ENCODE data around the gene EXOC4. TPM values are rescaled to one million over a fixed set of nuclear protein-coding genes. Genes with fewer than 3 reads are reported as not detected.

Gene EXOC4
- total and polyA plus RNA-seq, 2 donors (not counting 3 experiments of a cell fraction or from before 2014, with no cell fraction given), result 20.3 to 73.1 TPM

- no TSS peak for BruUV-seq (replicated peaks)
- DNase-seq (ENCODE audit: low read depth, low spot score), result no peak
Observed at GRCh38 chr7:133780912-133781311, 528.0 kb downstream of the EXOC4 start.

More at GRCh38 chr7:133780912-133781311, 528.0 kb downstream of the EXOC4 start:
- no peak overlapping the region for H3K4me2 ChIP-seq (ENCODE audit: insufficient read depth, low read length)
- no peak overlapping the region for H3K4me3 ChIP-seq (replicated peaks in 1 of 3; ENCODE audit: insufficient read depth in 1 of 3, low read depth in 1 of 3, low read length in 3 of 3)
- no peaks in the 10 kb centered on the region for H3K36me3 ChIP-seq (ENCODE audit: control insufficient read depth in 2 of 2, extremely low read depth in 1 of 2, insufficient read depth in 2 of 2, low read length in 2 of 2)
- H3K27ac ChIP-seq (ENCODE audit: insufficient read depth, low read depth, low read length), result no peak overlapping the region
- no peak overlapping the region for H2AFZ ChIP-seq (ENCODE audit: low read depth, low read length)
- TF ChIP-seq MAX (IDR thresholded peaks at IDR 0.05; ENCODE audit: insufficient read depth, insufficient read length) (no peak), MYC (IDR thresholded peaks at IDR 0.05; ENCODE audit: low read depth, low read length) (no peak), FOS (IDR thresholded peaks at IDR 0.05; ENCODE audit: borderline replicate concordance, insufficient read depth, low read length) (no peak), JUN (IDR thresholded peaks at IDR 0.05; ENCODE audit: borderline replicate concordance, insufficient read depth, insufficient read length, low read depth) (no peak), EZH2 (IDR thresholded peaks at IDR 0.05; ENCODE audit: borderline replicate concordance, low read depth, low read length, severe bottlenecking) (no peak), POLR2AphosphoS5 (IDR thresholded peaks at IDR 0.05; ENCODE audit: insufficient read depth, low read depth, low read length) (no peak), GATA2 (IDR thresholded peaks at IDR 0.05; ENCODE audit: insufficient read depth, insufficient read length, low read depth, low read length) (no peak), POLR2A (IDR thresholded peaks at IDR 0.05; ENCODE audit: low read depth, low read length) (no peak)
- TF ChIP-seq, protein P1, sequence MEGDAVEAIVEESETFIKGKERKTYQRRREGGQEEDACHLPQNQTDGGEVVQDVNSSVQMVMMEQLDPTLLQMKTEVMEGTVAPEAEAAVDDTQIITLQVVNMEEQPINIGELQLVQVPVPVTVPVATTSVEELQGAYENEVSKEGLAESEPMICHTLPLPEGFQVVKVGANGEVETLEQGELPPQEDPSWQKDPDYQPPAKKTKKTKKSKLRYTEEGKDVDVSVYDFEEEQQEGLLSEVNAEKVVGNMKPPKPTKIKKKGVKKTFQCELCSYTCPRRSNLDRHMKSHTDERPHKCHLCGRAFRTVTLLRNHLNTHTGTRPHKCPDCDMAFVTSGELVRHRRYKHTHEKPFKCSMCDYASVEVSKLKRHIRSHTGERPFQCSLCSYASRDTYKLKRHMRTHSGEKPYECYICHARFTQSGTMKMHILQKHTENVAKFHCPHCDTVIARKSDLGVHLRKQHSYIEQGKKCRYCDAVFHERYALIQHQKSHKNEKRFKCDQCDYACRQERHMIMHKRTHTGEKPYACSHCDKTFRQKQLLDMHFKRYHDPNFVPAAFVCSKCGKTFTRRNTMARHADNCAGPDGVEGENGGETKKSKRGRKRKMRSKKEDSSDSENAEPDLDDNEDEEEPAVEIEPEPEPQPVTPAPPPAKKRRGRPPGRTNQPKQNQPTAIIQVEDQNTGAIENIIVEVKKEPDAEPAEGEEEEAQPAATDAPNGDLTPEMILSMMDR (IDR thresholded peaks at IDR 0.05; ENCODE audit: extremely low read depth in 1 of 2, insufficient read depth in 1 of 2, low read depth in 1 of 2, low read length in 2 of 2), result no peak
- H3K27me3 ChIP-seq (ENCODE audit: control insufficient read depth in 2 of 2, insufficient read depth in 2 of 2, low read length in 2 of 2), result no peaks in the 10 kb centered on the region
- intact Hi-C loops (cut with micrococcal nuclease) (no loop called here), dilution Hi-C loops (cut with MboI; ENCODE audit: extremely low pct_ligation_motif_present, low sequenced_read_pairs) (no loop called here)
- H4K20me1 ChIP-seq (replicated peaks; ENCODE audit: control insufficient read depth, extremely low read depth, insufficient read depth, low read length), result no peaks in the 10 kb centered on the region
- ChIA-PET POLR2A (no interaction called here), CTCF (no interaction called here)
- no peak overlapping the region for H3K9ac ChIP-seq (replicated peaks; ENCODE audit: extremely low read depth, insufficient read depth, low read length)
- H3K4me1 ChIP-seq (ENCODE audit: control insufficient read depth, extremely low read depth, insufficient read depth, low read length), result no peaks in the 10 kb centered on the region
- H3K9me3 ChIP-seq (replicated peaks; ENCODE audit: control insufficient read depth, insufficient read depth, low read length), result no peaks in the 10 kb centered on the region
- no peaks in the 10 kb centered on the region for H3K9me1 ChIP-seq (replicated peaks; ENCODE audit: control insufficient read depth, extremely low read depth, insufficient read depth, low read length)
- no peak for FAIRE-seq
- no peaks in the 10 kb centered on the region for H3K79me2 ChIP-seq (ENCODE audit: control insufficient read depth, insufficient read depth, low read length)
